ENCODE data around the gene SLC17A3. TPM values are rescaled to one million over a fixed set of nuclear protein-coding genes. Genes with fewer than 3 reads are reported as not detected.

The SLC17A3 gene, protein sequence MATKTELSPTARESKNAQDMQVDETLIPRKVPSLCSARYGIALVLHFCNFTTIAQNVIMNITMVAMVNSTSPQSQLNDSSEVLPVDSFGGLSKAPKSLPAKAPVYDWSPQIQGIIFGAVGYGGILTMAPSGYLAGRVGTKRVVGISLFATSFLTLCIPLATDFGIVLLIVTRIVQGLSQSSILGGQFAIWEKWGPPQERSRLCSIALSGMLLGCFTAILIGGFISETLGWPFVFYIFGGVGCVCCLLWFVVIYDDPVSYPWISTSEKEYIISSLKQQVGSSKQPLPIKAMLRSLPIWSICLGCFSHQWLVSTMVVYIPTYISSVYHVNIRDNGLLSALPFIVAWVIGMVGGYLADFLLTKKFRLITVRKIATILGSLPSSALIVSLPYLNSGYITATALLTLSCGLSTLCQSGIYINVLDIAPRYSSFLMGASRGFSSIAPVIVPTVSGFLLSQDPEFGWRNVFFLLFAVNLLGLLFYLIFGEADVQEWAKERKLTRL
- polyA plus RNA-seq (ENCODE audit: insufficient read length in 12 of 12): under 1 TPM in 1 of 12 donors, not detected in 11; 0.30 TPM
- long read RNA-seq, donor 1: 0 reads
- long read RNA-seq, donor 2: 0 reads
- long read RNA-seq, donor 3: 0 reads
- long read RNA-seq, donor 4: 0 reads
- long read RNA-seq, donor 5: 0 reads
- long read RNA-seq, donor 6: 0 reads
- long read RNA-seq, donor 7: 0 reads
- long read RNA-seq, donor 8: 0 reads
- long read RNA-seq, donor 9: 0 reads
- long read RNA-seq, donor 10: 0 reads
- long read RNA-seq, donor 11: 0 reads

DNA sequence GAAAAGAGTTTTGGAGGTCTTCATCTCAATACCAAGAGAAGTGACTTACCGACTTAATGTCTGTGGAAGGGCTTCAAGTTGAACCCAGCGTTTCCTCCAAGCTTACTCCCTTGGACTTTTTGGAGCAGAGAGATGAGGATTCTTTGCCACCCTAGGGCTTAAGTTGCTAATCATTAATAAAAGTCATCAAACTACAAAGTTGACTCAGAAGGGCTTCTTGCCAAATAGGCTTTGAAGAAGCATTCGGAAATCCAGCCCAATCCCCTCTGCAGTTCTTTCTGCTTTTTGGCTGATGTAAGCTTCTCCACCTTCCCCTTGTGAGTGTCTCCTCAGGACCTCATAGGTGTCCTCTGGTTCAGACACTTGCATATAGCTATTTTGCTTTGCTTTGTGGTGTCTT is at the start of gene SLC17A3:
TSS of gene SLC17A3 (minus strand) at position 126 of the 400 bp plus-strand sequence. CDS start 5,856 bp downstream, outside the sequence.
- DNase-seq: no peak

DNA sequence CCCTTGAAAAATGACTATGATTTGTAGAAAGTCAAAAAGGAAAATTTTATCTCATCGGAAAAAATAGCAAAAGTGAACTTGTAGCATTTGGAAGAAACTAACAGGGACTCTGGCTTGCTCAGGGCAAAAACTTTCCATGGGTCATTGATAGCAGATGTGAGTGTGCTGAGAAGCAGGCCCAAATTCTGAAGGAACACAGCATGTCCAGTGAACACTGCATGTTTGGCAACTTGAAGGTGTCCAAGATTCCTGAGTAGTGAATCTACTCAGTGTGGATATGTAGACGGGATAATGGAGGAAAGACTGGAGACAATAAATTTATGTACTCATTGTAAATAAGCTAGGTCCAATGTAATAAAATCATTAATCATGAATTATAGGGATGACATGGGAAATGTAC is 48.3 kb upstream of the SLC17A3 start:
- DNase-seq: peak; percentile 23

DNA sequence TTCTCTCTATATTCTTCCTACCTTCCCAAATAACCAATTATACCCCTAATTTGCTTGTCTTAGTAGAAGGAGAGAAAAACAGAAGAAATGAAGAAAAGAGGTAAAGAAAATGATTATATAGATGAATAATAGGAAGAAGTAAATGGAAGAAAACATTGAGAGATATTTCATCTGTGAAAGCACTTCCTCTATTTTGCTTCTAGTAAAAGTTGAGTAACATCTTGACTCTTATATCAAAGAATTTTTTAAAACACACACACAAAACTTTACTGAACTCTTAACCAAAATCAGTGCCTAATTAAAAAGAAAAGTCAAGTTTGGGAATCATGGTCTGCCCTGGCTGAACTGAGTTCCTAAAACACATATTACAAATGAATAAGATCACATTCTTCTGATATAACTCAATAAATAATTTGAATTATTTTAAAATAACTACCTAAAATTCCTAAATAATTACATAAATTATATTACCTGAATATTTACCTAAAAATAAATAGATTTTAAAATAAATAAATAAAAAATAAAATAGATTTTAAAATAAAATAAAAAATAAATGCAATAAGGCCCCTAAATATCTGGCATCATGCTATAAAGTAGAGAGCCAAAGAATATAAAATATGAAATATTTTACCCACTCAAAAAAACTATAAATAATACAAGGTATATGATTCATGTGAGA is 47.6 kb upstream of the SLC17A3 start:
- no peak for DNase-seq

GRCh38 chr6:25919657-25920056 is 45.6 kb upstream of the SLC17A3 start:
- DNase-seq: no peak

DNA sequence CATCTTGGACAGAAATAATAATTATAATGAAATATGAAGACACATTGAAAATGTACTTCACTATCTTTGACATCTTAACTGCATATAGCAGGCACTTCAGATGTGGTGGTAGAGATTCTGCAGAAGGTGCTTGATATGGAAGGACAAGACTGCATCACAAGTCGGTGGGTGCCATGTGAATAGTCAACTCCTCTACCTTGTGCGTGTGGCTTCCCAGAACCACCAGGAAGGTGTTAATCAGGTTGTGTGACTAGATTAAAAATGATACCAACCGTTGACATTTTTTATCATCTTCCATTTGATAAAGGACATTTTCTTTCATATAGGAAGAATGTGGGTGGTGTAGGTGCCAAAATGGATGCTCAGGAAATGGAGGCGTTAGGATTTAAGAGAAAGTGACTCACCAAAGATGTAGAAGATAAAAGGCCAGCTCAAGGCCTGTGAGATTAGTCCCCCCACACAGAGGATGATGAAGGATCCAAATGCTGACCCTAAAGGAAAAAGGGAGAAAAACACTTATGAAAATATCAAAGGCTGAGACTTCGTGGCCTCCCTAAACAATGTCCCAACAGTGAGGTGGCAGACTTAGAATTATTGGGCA is 44.1 kb upstream of the SLC17A3 start:
- DNase-seq: no peak

DNA sequence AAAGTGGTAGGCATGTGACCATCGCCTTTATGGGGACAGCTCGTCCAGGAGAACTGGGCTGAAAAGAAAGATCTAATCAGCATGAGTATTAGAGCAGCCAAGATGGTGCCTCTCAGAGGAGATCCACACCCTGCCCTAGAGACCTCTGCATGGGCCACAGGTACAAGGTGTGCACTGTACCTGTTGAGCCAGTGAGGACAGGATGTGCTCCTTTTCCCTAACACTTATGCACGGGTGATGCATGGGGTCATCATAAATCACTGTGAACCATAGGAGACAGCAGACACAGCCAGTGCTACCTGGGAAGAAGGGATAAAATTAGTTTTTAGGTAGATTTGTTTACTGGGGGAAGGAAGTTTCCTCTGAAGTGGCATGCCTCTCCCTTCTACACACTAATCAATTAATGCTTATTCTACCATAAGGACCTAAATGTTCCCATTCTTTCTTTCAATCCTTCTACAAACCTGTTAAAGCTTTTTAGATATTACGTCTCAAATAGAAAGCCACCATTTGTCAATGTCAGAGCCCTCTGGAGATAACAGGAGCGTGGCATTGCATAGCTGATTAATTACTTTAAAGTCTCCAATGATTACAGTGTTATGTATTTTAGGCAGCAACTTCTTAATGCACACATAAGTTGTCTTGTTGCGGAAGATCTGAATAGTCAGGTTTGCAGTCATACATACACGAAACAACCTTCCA is 42.9 kb upstream of the SLC17A3 start:
- DNase-seq: no peak

- DNase-seq: no peak
These were observed 42.3 kb upstream of the SLC17A3 start for GRCh38 chr6:25916330-25916729.

DNA sequence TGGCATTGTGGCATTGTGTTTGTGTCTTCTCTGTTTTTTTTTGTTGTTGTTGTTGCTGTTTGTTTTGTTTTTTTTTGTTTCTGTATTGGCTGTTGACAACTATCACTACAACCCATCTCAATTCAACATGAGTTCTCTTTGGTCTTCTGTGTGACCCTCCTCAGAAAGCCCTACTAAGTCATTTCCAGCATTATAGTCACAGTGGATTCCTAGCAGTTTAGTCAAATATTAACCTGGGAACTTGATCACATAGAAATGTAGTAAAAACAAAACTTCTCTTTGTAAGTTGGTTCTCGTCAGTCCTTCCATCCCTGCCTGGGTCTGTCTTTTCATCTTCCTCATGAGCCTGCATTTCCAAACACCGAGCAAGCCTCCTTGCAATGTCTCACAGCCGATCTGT is 39.7 kb upstream of the SLC17A3 start:
- no peak for DNase-seq

GRCh38 chr6:25911351-25911750 is 37.3 kb upstream of the SLC17A3 start:
- no peak for DNase-seq

GRCh38 chr6:25907475-25908014 is 33.5 kb upstream of the SLC17A3 start:
- DNase-seq: no peak

DNA sequence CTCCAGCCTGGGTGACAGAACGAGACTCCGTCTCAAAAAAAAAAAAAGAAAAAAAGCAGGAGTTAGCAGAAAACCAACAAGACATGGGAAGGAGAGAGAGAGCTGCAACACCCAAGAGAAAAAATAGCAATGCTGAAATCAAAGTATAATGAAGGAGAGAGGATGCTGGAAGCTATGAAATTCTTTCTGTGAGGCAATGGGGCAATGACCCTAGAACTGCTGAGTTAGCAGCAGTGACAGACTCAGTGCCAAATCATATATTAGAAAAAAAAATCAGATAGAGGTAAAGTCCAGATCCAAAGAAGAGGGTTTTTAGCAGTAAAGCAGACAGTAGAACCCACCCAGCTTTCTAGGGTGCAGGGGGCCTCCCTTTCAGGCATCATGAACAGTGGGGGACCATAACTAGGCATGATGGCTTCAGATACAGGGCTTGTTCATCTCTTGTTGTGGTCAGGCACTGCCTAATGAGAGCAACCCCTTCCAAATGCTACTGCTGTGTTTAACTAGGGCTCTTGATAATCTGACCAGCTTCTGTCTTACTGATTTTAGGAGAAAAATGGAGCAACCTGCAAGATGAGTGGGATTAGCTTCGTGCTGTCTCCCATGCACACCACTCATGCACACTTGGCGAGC is 29.5 kb upstream of the SLC17A3 start:
- no peak for DNase-seq

DNA sequence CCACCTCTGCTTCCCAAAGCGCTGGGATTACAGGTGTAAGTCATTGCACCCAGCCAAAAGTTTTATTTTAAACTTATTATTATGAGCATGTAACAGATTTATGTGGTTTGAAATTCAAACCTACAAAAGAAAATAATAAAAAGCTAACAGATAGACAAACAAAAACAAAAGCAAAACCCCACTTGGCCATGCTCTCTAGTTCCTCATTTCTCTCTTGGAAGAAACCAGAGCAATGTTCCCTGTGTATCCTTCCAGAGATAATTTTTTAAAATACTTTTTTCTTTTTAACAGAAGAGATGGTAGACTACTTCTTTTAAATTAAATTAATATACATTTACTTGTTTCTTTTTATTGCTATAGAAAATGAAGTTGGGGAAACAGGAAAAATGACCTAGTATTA is 28.0 kb upstream of the SLC17A3 start:
- no peak for DNase-seq

DNA sequence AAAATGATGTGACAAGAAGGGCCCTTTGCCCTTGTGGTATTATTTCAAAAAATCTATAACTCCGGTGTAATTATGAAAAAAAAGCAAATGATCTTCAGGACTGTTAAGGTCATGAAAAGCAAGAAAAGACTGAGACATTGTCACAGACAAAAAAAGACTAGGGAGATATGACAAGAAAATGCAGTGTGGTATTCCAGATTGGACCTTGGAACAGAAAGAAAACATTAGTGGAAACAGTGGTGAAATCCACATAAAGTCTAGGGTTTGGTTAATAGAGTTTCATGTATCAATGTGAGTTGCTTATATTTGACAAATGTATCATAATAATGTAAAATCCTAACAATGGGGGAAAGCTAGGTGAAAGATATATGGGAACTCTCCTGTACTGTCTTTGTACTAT is 26.8 kb upstream of the SLC17A3 start:
- no peak for DNase-seq

- DNase-seq: no peak
These were observed 25.8 kb upstream of the SLC17A3 start for GRCh38 chr6:25899580-25900408.

DNA sequence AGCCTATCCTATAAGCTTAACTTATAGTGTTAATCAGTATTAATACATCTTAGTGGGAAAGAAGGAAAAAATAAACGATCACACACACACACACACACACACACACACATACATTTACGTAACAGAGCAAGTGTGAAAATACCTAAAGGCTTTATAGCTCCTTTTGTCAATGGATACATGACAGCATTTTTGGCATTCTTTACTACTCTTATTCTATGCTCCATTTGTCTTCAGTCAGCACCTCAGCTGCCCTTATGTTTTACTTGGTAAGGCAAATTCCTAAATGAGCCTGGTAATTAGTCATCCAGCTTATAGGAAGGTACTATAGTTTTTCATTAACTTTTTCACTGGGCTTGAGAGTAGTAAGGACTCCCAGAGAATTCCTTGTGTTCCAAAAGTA is 25.1 kb upstream of the SLC17A3 start:
- DNase-seq: no peak

DNA sequence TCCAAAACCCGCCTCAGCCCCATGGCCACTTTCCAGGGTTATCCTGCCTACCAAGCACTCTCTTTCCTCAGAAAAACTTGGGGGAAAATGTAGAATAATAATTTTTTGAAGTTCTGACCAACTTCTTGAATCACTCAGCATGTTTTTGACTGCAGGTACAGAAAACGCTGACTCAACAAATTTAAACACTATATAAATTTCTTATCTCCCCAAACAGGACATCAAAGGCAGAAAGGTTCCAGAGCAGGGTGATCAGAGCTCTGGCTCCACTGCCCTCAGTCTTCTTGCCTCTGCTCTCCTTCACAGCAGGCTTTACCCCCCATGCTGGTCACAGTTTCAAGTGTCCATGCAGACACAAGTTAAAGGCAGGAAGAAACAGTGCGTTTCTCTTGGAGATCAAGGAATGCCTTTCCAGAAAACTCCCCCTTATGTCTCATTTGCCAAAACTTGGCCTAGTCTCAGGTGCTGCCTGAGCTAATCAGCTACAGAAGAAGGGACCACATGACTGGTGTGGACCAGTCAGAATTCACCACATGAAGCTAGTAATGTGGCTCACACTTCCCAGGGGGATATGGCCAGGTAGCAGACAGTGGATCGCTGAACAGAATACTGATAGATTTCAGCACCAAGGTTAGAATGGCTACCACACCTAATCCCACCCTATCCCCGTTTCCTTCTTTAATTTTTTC is 24.4 kb upstream of the SLC17A3 start:
- DNase-seq: no peak

DNA sequence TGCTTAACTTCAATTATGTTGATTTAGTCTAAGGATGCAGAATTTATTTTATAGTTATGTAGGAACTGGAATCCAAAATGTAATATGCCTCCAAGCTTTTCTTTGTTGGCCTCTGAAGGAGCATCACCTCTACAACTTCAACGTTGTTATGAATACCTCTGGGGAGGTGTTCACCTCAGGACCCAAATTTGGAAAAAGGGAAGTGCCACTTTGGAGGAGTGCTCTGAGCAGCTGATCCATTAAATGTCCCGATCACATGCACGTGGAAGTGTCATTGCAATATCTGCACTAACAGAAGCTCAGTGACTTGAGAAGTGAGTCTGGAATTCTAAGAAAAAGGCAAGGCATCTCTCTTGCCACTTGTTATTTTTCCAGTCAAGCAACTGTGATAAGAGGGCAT is 22.2 kb upstream of the SLC17A3 start:
- DNase-seq: no peak

GRCh38 chr6:25895771-25896170 is 21.7 kb upstream of the SLC17A3 start:
- no peak for DNase-seq

DNA sequence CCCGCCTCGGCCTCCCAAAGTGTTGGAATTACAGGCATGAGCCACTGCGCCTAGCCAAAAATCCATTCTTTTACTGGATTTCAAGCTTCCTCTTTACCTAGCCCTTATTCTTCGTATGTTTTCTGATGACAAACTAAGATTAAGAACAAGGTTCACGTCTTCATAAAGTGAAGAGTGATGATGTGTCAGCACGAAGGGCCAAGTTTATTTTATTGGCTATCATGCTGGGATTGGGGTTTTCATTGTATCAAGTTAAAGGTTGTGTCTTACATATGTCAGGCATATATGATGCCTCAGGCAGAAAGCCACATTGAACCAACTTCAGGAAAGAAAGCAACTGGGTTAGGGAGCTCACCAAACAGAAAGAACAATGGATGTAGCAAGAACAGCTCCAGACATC is 19.7 kb upstream of the SLC17A3 start:
- DNase-seq: no peak
